ENCODE data around the gene PURB.

DNA sequence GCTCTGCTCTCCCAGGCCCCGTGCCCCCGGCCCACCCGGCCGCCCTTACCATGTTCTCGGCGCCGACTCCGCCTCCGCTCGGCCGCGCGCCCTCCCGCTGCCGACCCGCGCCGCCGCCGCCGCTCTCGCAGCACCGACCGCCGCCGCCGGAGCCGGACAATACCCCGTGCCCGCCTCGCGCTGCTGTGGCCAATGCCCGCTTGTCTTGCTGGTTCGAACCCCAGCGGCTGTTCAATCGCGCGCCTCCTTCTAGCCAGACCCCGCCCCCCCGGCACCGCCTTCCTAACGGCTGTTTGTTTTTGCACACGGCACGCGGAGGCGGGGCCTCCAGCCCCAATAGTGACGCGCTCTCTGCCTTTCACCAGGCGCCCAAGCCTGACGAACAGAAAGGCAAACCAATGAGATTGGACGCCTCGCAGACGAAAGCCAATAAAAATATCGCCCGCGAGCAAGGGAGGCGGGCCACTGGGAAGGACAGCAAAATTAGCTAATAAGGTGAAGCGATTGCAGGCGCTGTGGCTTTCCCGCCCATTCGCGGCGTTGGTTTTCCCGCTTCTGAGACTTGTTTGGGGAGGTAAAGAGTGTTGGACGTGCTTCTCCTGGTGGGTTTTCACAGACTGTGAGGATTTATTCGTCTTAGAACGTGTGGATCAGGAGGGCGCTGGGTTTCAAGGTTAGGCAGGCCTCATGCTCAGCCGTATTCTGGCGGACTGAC lies 37.3 kb downstream of the PURB start, which contains the start of gene H2AZ2:
- TF ChIP-seq, protein P1, sequence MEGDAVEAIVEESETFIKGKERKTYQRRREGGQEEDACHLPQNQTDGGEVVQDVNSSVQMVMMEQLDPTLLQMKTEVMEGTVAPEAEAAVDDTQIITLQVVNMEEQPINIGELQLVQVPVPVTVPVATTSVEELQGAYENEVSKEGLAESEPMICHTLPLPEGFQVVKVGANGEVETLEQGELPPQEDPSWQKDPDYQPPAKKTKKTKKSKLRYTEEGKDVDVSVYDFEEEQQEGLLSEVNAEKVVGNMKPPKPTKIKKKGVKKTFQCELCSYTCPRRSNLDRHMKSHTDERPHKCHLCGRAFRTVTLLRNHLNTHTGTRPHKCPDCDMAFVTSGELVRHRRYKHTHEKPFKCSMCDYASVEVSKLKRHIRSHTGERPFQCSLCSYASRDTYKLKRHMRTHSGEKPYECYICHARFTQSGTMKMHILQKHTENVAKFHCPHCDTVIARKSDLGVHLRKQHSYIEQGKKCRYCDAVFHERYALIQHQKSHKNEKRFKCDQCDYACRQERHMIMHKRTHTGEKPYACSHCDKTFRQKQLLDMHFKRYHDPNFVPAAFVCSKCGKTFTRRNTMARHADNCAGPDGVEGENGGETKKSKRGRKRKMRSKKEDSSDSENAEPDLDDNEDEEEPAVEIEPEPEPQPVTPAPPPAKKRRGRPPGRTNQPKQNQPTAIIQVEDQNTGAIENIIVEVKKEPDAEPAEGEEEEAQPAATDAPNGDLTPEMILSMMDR (IDR thresholded peaks at IDR 0.05): no peak
- peak; percentile 82 for TF ChIP-seq POLR2A (IDR thresholded peaks at IDR 0.05)
